ENCODE measurements around the gene CCDC106.
A peak's percentile ranks its signal among the peaks of the same experiment; 100 is the strongest.

CCDC106 gene

DNA sequence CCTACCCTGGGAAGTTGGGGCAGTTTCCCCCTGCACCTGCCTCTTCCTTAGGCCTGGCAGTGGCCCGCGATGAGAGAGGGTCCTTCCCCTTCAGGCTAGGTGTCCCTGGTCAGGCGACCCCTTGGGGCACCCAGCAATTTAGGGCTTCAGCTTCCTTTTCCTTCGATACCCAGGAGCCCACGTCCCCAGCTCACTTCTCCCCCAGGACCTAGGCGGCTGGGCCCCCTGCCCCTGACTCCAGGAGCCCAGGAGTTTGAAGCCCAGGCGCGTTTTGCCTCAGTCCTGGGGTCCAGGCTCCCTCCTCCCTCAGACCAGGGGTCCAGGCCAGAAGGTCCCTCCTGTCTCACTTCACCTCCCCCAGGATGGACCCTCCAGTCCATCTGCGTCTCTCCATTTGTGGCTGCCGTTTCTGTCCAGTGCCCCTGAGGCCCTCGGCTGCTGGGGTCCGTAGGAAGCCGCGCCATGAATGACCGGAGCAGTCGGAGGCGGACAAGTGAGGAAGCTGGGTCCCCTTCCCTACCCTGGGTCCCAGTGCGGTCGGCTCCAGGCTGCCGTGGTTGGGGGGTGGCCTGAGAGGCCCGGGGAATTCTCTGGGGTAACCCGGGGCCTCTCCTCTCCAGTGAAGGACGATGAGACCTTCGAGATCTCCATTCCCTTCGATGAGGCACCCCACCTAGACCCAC lies 714 bp downstream of the CCDC106 start (continued):
- TF ChIP-seq, protein P1, sequence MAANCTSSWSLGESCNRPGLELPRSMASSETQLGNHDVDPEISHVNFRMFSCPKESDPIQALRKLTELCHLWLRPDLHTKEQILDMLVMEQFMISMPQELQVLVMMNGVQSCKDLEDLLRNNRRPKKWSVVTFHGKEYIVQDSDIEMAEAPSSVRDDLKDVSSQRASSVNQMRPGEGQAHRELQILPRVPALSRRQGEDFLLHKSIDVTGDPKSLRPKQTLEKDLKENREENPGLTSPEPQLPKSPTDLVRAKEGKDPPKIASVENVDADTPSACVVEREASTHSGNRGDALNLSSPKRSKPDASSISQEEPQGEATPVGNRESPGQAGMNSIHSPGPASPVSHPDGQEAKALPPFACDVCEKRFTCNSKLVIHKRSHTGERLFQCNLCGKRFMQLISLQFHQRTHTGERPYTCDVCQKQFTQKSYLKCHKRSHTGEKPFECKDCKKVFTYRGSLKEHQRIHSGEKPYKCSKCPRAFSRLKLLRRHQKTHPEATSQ (tag by site-specific recombination; IDR thresholded peaks at IDR 0.05), result no peak
- TF ChIP-seq TRIM28 (IDR thresholded peaks at IDR 0.05; ENCODE audit: borderline replicate concordance, low read length) (no peak), ZNF670 (tag by site-specific recombination; IDR thresholded peaks at IDR 0.05; ENCODE audit: low read depth) (no peak), FEZF1 (tag by site-specific recombination; IDR thresholded peaks at IDR 0.05) (0 out of 2 replicates have a peak, but pooled peaks have one; percentile 2), KLF7 (tag by site-specific recombination; IDR thresholded peaks at IDR 0.05; ENCODE audit: borderline replicate concordance) (0 out of 2 replicates have a peak, but pooled peaks have one; percentile 0), ZBTB7A (tag by site-specific recombination; IDR thresholded peaks at IDR 0.05; ENCODE audit: low read depth) (no peak), GLI2 (tag by site-specific recombination; IDR thresholded peaks at IDR 0.05; ENCODE audit: borderline replicate concordance, low read depth) (no peak), ZNF843 (tag by site-specific recombination; IDR thresholded peaks at IDR 0.05) (0 out of 2 replicates have a peak, but pooled peaks have one; percentile 7), HOXA7 (CRISPR knock-in tag; IDR thresholded peaks at IDR 0.05; ENCODE audit: borderline replicate concordance) (no peak)
- TF ChIP-seq, protein P2, sequence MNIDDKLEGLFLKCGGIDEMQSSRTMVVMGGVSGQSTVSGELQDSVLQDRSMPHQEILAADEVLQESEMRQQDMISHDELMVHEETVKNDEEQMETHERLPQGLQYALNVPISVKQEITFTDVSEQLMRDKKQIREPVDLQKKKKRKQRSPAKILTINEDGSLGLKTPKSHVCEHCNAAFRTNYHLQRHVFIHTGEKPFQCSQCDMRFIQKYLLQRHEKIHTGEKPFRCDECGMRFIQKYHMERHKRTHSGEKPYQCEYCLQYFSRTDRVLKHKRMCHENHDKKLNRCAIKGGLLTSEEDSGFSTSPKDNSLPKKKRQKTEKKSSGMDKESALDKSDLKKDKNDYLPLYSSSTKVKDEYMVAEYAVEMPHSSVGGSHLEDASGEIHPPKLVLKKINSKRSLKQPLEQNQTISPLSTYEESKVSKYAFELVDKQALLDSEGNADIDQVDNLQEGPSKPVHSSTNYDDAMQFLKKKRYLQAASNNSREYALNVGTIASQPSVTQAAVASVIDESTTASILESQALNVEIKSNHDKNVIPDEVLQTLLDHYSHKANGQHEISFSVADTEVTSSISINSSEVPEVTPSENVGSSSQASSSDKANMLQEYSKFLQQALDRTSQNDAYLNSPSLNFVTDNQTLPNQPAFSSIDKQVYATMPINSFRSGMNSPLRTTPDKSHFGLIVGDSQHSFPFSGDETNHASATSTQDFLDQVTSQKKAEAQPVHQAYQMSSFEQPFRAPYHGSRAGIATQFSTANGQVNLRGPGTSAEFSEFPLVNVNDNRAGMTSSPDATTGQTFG (tag by site-specific recombination; IDR thresholded peaks at IDR 0.05; ENCODE audit: borderline replicate concordance), result no peak
- TF ChIP-seq, protein P3, sequence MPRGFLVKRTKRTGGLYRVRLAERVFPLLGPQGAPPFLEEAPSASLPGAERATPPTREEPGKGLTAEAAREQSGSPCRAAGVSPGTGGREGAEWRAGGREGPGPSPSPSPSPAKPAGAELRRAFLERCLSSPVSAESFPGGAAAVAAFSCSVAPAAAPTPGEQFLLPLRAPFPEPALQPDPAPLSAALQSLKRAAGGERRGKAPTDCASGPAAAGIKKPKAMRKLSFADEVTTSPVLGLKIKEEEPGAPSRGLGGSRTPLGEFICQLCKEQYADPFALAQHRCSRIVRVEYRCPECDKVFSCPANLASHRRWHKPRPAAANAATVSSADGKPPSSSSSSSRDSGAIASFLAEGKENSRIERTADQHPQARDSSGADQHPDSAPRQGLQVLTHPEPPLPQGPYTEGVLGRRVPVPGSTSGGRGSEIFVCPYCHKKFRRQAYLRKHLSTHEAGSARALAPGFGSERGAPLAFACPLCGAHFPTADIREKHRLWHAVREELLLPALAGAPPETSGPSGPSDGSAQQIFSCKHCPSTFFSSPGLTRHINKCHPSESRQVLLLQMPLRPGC (tag by site-specific recombination; IDR thresholded peaks at IDR 0.05), result no peak

- H3K9me3 ChIP-seq (ENCODE audit: control insufficient read depth, insufficient read depth, low read depth, low read length), result no peaks in the 10 kb centered on the region
- POLR2A ChIA-PET, result interaction anchor here (1.5 kb wide), 1 partner anchor 22 kb away, joined by 3 read pairs; no protein-coding TSS in a partner anchor
- TF ChIP-seq SCRT1 (tag by site-specific recombination; IDR thresholded peaks at IDR 0.05; ENCODE audit: borderline replicate concordance) (no peak), KLF1 (tag by site-specific recombination; IDR thresholded peaks at IDR 0.05) (peak; percentile 60; the same call in 1 of the 2 replicates), HOXD13 (CRISPR knock-in tag; IDR thresholded peaks at IDR 0.05; ENCODE audit: borderline replicate concordance) (no peak), OSR2 (tag by site-specific recombination; IDR thresholded peaks at IDR 0.05) (no peak), FEZF1 (tag by site-specific recombination; IDR thresholded peaks at IDR 0.05) (no peak), ZNF214 (tag by site-specific recombination; IDR thresholded peaks at IDR 0.05; ENCODE audit: borderline replicate concordance) (no peak), ZNF10 (tag by site-specific recombination; IDR thresholded peaks at IDR 0.05) (no peak)
- TF ChIP-seq, protein P4, sequence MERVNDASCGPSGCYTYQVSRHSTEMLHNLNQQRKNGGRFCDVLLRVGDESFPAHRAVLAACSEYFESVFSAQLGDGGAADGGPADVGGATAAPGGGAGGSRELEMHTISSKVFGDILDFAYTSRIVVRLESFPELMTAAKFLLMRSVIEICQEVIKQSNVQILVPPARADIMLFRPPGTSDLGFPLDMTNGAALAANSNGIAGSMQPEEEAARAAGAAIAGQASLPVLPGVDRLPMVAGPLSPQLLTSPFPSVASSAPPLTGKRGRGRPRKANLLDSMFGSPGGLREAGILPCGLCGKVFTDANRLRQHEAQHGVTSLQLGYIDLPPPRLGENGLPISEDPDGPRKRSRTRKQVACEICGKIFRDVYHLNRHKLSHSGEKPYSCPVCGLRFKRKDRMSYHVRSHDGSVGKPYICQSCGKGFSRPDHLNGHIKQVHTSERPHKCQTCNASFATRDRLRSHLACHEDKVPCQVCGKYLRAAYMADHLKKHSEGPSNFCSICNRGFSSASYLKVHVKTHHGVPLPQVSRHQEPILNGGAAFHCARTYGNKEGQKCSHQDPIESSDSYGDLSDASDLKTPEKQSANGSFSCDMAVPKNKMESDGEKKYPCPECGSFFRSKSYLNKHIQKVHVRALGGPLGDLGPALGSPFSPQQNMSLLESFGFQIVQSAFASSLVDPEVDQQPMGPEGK (tag by site-specific recombination; IDR thresholded peaks at IDR 0.05), result peak; percentile 14; the same call in 1 of the 2 replicates
- H3K36me3 ChIP-seq (ENCODE audit: control insufficient read depth in 2 of 2, insufficient read depth in 1 of 2, low read length in 2 of 2), result peaks cover 10 to 44% of the 10 kb centered on the region in 2 experiments; a peak in 2 of 3 replicates
- H3K27ac ChIP-seq (ENCODE audit: extremely low read depth, low read depth, low read length), result peak overlapping the region; percentile 93
- H3K4me1 ChIP-seq (ENCODE audit: control insufficient read depth, insufficient read depth, low read length), result peaks cover 9% of the 10 kb centered on the region
- no peak overlapping the region; the same call in 1 of the 2 replicates for H3K4me3 ChIP-seq (ENCODE audit: low read depth, low read length)
- CTCF ChIA-PET, result interaction anchor here (0.6 to 1.7 kb wide), 7 partner anchors 13 to 506 kb away, joined by 3 to 7 read pairs (median 3); partner anchors contain the start of gene ZNF784
These were observed 1.5 kb downstream of the CCDC106 start for GRCh38 chr19:55649268-55650125.
